ENCODE results near the gene SMOC1.

GRCh38 chr14:69848156-69848555 lies 31.1 kb upstream of the SMOC1 start:
- TF ChIP-seq CTCF (conservative IDR thresholded peaks at IDR 0.05) (no peak), EZH2 (IDR thresholded peaks at IDR 0.05; ENCODE audit: low read depth) (no peak)
